Activated CD4-positive, alpha-beta T cell treated with anti-CD3 and anti-CD28 coated beads for 48 hours (primary cell): Measurements from ENCODE around the gene HRH2.

ENCODE experiments used
- DNase-seq: peaks from one replicate; pipeline ENCODE4 v3.0.0-alpha.2; 2020

HRH2 gene

GRCh38 chr5:175679411-175679810 is 21.5 kb downstream of the HRH2 start:
- no peak for DNase-seq

GRCh38 chr5:175680020-175680419 is 22.1 kb downstream of the HRH2 start:
- DNase-seq = no peak

- DNase-seq = no peak
Observed at GRCh38 chr5:175680463-175680862, 22.6 kb downstream of the HRH2 start.

- no peak for DNase-seq
Observed at GRCh38 chr5:175681045-175681967, 23.4 kb downstream of the HRH2 start.

GRCh38 chr5:175681968-175682340 is 24.1 kb downstream of the HRH2 start:
- no peak for DNase-seq

GRCh38 chr5:175682664-175683063 is 24.8 kb downstream of the HRH2 start:
- DNase-seq = no peak

- DNase-seq = no peak
Observed at GRCh38 chr5:175683231-175683630, 25.4 kb downstream of the HRH2 start.

- no peak for DNase-seq
Observed at GRCh38 chr5:175683921-175684320, 26.1 kb downstream of the HRH2 start.

- DNase-seq = no peak
Observed at GRCh38 chr5:175684931-175685330, 27.1 kb downstream of the HRH2 start.

- DNase-seq = no peak
Observed at GRCh38 chr5:175685701-175686350, 28.0 kb downstream of the HRH2 start.

GRCh38 chr5:175686396-175686795 is 28.5 kb downstream of the HRH2 start:
- no peak for DNase-seq

- DNase-seq = no peak
Observed at GRCh38 chr5:175686826-175687225, 29.0 kb downstream of the HRH2 start.

- no peak for DNase-seq
Observed at GRCh38 chr5:175687231-175687701, 29.4 kb downstream of the HRH2 start.

GRCh38 chr5:175688352-175689146 is 30.7 kb downstream of the HRH2 start:
- no peak for DNase-seq

GRCh38 chr5:175689147-175689991 is 31.5 kb downstream of the HRH2 start:
- DNase-seq = no peak

- DNase-seq = no peak
Observed at GRCh38 chr5:175690025-175690424, 32.2 kb downstream of the HRH2 start.

- no peak for DNase-seq
Observed at GRCh38 chr5:175690586-175690985, 32.7 kb downstream of the HRH2 start.

GRCh38 chr5:175691761-175692160 is 33.9 kb downstream of the HRH2 start:
- no peak for DNase-seq

- DNase-seq = no peak
Observed at GRCh38 chr5:175692235-175692995, 34.5 kb downstream of the HRH2 start.

- no peak for DNase-seq
Observed at GRCh38 chr5:175692996-175693710, 35.3 kb downstream of the HRH2 start.

- no peak for DNase-seq
Observed at GRCh38 chr5:175693741-175694140, 35.9 kb downstream of the HRH2 start.
